Peyer's patch (tissue), 4 donors: Measurements from ENCODE around the gene ALPI. TPM values are rescaled to one million over a fixed set of nuclear protein-coding genes. Genes with fewer than 3 reads are reported as not detected.
A peak's percentile ranks its signal among the peaks of the same experiment; 100 is the strongest.

Source experiments
- DNase-seq, 3 donors: peaks; one replicate each; pipeline ENCODE4 v3.0.0-alpha.2; 2017 to 2019
- H3K27ac ChIP-seq, 4 donors: fragments of 200-600 bp; sonication (generic); one replicate each; pipeline ENCODE4 v1.5.1; 2016 to 2019
- H3K27me3 ChIP-seq, 2 donors: fragments of 200-600 bp; sonication (generic); one replicate each; pipeline ENCODE4 v1.5.1; 2019
- H3K36me3 ChIP-seq, 3 donors: fragments of 200-600 bp; sonication (generic); one replicate each; pipeline ENCODE4 v1.5.1; 2016 to 2019
- H3K4me1 ChIP-seq, 4 donors: fragments of 200-600 bp; sonication (generic); one replicate each; pipeline ENCODE4 v1.5.1; 2016 to 2019
- H3K4me3 ChIP-seq, 4 donors: fragments of 200-600 bp; sonication (generic); 1 replicate in 3 of 4; 2 replicates in 1 of 4; pipeline ENCODE4 v1.5.1; 2016 to 2019; ENCODE audit warnings: mild to moderate bottlenecking in 1 of 4
- H3K9me3 ChIP-seq, 4 donors: fragments of 200-600 bp; sonication (generic); one replicate each; pipeline ENCODE4 v1.5.1; 2016 to 2019; ENCODE audit warnings: mild to moderate bottlenecking in 1 of 4
- CTCF ChIP-seq, 6 experiments: fragments of 450-650 bp in 4 of 6; fragments of 200-600 bp in 2 of 6; sonication (generic) in 1 of 6; IDR thresholded peaks; one replicate each; pipeline ENCODE4 v1.5.1; 2017 to 2019; ENCODE audit warnings: antibody characterized with exemption in 6 of 6, mild to moderate bottlenecking in 3 of 6, moderate library complexity in 1 of 6
- POLR2A ChIP-seq, 2 donors: fragments of 450-650 bp; IDR thresholded peaks; one replicate each; pipeline ENCODE4 v1.5.1; 2017; ENCODE audit warnings: antibody characterized with exemption in 2 of 2, mild to moderate bottlenecking in 2 of 2, moderate library complexity in 2 of 2
- total RNA-seq, 4 donors: library from RNA; depleted of rRNA; stranded (reverse); fragments of >200 nt; gene quantifications; one replicate each; pipeline ENCODE4 v1.1.0, GENCODE V29; 2016

The ALPI gene
- total RNA-seq, 4 donors from 2014 or later, result 22.3 to 473 (median 350) TPM

- DNase-seq, result peak in 1 of 3 donors; percentile 35
- H3K27ac ChIP-seq, result no peak overlapping the region
- H3K4me1 ChIP-seq, result no peaks in the 10 kb centered on the region
- no peak for TF ChIP-seq POLR2A (IDR thresholded peaks at IDR 0.05)
- TF ChIP-seq CTCF (IDR thresholded peaks at IDR 0.05), result no peak
- H3K36me3 ChIP-seq, result no peaks in the 10 kb centered on the region
- H3K9me3 ChIP-seq, result no peaks in the 10 kb centered on the region
- no peaks in the 10 kb centered on the region for H3K27me3 ChIP-seq
- no peak overlapping the region for H3K4me3 ChIP-seq
Measured at GRCh38 chr2:232436381-232437194, 19.4 kb upstream of the ALPI start.

DNA sequence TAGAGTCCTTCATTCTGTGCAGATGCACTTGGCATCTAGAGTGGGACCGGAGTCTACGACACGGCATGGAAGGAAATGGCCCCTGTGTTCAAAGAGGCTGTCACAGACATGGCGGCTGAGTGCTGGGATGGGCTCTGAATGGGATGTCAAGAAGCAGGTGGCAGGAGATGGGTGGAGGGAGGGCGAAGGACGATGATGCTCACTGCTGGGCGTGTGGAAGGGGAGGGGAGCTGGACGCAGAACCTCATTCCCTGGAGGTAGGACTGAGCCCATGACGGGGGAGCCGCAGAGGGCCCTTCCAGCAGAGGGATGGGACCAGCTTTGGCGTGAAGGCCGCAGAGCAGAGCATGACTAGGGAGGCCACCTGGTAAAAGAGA, 18.8 kb upstream of the ALPI start:
- no peaks in the 10 kb centered on the region for H3K27me3 ChIP-seq
- H3K36me3 ChIP-seq, result no peaks in the 10 kb centered on the region
- TF ChIP-seq CTCF (IDR thresholded peaks at IDR 0.05) (no peak), POLR2A (IDR thresholded peaks at IDR 0.05) (no peak)
- peak in 1 of 3 donors; percentile 41 for DNase-seq
- H3K4me1 ChIP-seq, result no peaks in the 10 kb centered on the region
- no peaks in the 10 kb centered on the region for H3K9me3 ChIP-seq
- H3K4me3 ChIP-seq, result no peak overlapping the region
- H3K27ac ChIP-seq, result no peak overlapping the region

- no peaks in the 10 kb centered on the region for H3K36me3 ChIP-seq
- peak in 1 of 3 donors; percentile 25 for DNase-seq
- no peak overlapping the region for H3K4me3 ChIP-seq
- no peak overlapping the region for H3K27ac ChIP-seq
- H3K4me1 ChIP-seq, result no peaks in the 10 kb centered on the region
- no peaks in the 10 kb centered on the region for H3K27me3 ChIP-seq
- no peak for TF ChIP-seq POLR2A (IDR thresholded peaks at IDR 0.05)
- TF ChIP-seq CTCF (IDR thresholded peaks at IDR 0.05), result no peak
- no peaks in the 10 kb centered on the region for H3K9me3 ChIP-seq
Measured at GRCh38 chr2:232438091-232438490, 17.9 kb upstream of the ALPI start.

DNA sequence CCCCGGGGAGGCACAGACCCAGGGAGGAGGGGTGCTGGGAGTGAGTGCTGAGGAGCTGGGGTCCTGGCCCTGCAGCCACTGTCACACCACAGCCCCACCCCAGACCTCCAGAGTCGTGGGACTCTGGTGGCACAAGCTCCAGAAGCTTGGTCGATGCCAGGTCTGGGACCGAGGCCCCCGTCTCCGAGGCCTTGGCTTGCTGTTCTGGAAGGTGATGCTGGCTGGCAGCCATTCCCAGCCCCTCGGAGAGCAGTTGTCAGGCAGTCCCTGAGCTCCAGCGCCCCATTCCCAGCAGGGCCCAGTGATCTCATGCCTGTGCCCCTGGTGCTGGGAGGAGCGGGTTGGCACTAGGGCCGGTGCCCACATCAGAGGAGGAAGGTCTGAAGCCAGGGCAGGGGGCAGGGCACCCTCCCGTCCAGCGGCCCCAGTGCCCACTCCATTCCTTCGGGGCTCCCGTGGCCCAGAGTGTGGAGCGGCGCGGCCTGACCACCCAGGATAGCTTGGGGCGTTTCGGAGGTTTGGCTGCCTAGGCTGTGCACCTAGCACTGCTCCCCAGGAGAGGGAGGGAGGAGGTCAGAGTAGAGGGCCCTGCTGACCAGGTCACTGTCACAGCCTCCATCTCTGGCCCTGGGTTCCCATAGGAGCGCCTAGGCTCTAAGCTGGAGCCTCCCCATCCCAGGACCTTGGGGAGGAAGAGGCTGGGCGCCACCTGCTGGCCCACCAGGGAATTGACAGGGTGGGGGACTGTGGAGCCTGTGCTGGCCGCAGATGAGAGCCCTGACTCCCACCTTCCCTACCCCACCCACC, 16.8 kb upstream of the ALPI start:
- Histone ChIP-seq H3K36me3 (no peaks in the 10 kb centered on the region), H3K4me3 (no peak overlapping the region), H3K9me3 (no peaks in the 10 kb centered on the region), H3K27me3 (no peaks in the 10 kb centered on the region), H3K27ac (no peak overlapping the region), H3K4me1 (no peaks in the 10 kb centered on the region)
- DNase-seq, result peak in 2 of 3 donors; percentile 58 to 66
- TF ChIP-seq POLR2A (IDR thresholded peaks at IDR 0.05), result no peak
- TF ChIP-seq CTCF (IDR thresholded peaks at IDR 0.05), result peak in 4 of 6 experiments; percentile 46 to 61 (median 49)

- Histone ChIP-seq H3K4me1 (no peaks in the 10 kb centered on the region), H3K36me3 (no peaks in the 10 kb centered on the region), H3K27me3 (no peaks in the 10 kb centered on the region), H3K4me3 (no peak overlapping the region), H3K27ac (no peak overlapping the region), H3K9me3 (no peaks in the 10 kb centered on the region)
- TF ChIP-seq POLR2A (IDR thresholded peaks at IDR 0.05) (no peak), CTCF (IDR thresholded peaks at IDR 0.05) (peak in 1 of 6 experiments; percentile 37)
- DNase-seq, result peak in 1 of 3 donors; percentile 49
Measured at GRCh38 chr2:232439758-232440135, 16.2 kb upstream of the ALPI start.
